Measurements from ENCODE around the gene KIF5B.

DNA sequence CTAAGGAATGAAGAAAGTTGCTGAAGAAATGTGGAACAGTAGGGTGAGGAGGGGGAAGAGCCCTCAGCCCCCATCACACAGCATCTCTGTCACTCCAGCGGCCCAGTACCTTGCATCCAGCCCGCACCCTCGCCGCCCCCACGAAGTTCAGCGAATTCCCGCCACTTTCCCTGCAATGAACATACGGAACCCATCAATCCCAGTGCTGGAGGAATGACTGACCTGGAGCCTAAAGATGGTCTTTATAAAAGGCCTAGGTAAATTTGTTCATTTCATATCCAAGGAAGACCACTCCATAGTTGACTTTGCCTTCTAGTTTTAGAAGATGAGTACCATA is 779 bp upstream of the KIF5B start:
- TF ChIP-seq ZNF121 (CRISPR knock-in tag; conservative IDR thresholded peaks at IDR 0.05) (no peak), POU5F1 (IDR thresholded peaks at IDR 0.05; ENCODE audit: borderline replicate concordance, low read depth, low read length, partially characterized antibody) (no peak), MXI1 (IDR thresholded peaks at IDR 0.05; ENCODE audit: low read depth, low read length) (no peak), ZNF253 (CRISPR knock-in tag; conservative IDR thresholded peaks at IDR 0.05) (no peak), ZBTB8A (IDR thresholded peaks at IDR 0.05; ENCODE audit: partially characterized antibody) (no peak), CBX2 (IDR thresholded peaks at IDR 0.05; ENCODE audit: insufficient read depth, low read length, poor library complexity, severe bottlenecking) (no peak), CTCF (IDR thresholded peaks at IDR 0.05 in 2 of 3, conservative IDR thresholded peaks at IDR 0.05 in 1 of 3; ENCODE audit: insufficient read depth in 2 of 3, low read depth in 1 of 3, low read length in 3 of 3) (no peak), FOXJ2 (tag; IDR thresholded peaks at IDR 0.05) (no peak), CEBPB (tag; IDR thresholded peaks at IDR 0.05) (no peak)

Data from K562 (cell line).